ENCODE data around the gene SLC43A3.
"Not testable (repeated sequence)": the region's sequence is repeated elsewhere in the genome, so short reads cannot be mapped to it uniquely, and the experiment has no call there.

SLC43A3 gene

DNA sequence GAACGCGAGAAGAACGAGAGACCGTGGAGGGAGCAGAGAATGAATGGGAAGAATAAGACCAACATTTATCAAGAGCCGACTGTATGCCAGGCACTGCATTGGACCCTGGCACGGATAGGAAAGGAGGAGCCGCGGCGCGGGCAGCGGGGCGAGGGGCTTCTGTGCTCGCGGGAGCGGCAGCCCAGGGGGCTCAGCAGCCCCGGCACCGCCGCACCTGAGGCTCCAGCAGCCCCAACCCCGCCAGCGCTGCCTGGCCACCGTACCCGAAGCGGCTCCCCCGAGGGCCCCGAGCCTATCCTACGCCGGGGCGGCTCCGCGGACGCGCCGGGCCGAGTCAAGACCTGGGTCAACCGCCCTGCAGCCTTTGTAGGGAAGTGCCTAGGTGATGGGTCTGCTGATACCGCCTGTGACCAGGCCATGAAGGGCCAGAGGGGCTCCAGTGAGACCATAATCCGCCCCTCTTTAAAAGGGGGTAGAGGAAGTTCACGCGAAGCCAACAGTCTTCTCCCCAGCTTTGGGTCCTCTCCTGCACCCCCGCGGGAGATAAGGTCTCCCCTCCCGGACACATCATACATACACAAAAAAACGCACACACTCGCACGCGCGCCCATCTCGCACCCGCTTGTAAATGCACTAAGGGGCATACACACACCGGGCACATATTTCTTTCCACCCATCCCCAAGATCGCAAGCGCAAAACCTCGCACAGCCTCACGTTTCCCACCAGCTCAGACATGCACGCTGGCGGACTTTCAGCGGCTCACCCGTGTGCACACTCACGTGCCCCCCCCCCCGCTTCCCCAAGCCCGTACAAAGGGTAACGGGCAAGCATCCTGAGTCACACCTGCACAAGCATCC is 32.5 kb upstream of the SLC43A3 start:
- DNase-seq = no peak

DNA sequence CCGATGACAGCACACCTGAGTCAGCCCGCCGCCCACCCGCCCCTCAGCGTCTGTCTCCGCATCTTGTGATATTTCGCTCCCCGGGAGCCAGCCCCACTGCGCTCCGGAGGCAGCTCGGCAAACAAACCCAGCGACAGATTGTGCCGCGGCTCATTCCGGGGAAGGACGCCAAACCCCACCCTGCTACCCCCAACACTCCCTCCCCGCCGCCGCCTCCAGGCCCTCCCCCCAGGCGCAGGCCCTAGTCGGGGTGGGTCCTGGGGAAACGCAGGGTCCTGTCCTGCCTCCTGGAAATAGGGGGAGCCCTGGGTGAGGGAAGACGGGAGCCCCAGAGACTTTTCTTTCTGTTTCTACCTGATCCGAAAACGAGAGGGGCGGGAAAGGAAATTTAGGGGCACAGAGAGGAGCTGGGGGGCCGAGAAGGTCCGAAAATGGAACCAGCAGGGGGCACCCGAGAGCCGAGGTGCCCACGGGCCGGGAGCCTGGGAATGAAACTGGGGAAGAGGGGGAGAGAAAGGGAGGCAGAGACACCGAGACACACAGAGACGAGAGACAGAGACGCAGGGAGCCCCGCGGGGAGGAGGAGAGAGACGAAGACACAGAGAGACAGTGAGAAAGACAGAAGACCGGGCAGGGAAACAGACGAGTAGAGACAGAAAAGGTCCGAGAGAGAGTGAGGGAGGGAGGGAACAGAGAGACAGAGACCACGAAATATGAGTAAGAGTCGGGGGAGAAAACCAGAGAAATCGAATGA is 31.7 kb upstream of the SLC43A3 start:
- no peak for DNase-seq

DNA sequence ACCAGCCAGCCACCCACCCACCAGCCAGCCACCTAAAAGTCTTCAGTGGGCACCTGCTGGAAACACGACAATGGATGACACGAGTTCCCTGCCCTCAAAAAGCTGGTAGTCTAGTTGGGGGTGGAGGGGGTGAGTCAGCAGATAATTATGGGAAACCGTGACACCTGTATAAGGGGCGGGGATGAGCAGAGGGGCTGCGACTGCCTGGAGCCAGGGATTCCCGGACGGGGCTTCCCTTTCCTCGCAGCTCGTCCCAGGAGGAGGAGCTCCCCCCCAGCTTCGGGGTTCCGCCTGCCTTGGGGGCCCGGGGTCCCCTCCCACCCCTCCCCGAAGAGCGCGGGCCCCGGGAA is 31.1 kb upstream of the SLC43A3 start:
- DNase-seq = no peak

DNA sequence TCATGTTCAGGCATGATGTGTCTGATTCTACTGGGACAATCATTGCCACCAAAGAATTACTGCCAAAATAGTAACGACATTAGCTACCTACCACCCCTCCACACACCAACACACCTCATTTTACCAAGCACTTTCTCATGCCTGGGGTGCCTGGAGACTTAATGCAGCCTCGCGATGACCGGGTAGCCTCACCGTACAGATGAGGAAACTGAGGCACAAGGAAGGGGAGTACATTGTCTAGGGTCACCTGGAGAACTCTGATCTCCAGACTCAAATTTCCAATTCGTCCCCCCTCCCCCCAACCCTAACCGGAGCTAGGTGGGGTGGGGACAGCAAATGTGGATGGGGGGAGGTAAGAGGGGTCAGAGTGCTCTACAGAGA is 30.7 kb upstream of the SLC43A3 start:
- DNase-seq = no peak

DNA sequence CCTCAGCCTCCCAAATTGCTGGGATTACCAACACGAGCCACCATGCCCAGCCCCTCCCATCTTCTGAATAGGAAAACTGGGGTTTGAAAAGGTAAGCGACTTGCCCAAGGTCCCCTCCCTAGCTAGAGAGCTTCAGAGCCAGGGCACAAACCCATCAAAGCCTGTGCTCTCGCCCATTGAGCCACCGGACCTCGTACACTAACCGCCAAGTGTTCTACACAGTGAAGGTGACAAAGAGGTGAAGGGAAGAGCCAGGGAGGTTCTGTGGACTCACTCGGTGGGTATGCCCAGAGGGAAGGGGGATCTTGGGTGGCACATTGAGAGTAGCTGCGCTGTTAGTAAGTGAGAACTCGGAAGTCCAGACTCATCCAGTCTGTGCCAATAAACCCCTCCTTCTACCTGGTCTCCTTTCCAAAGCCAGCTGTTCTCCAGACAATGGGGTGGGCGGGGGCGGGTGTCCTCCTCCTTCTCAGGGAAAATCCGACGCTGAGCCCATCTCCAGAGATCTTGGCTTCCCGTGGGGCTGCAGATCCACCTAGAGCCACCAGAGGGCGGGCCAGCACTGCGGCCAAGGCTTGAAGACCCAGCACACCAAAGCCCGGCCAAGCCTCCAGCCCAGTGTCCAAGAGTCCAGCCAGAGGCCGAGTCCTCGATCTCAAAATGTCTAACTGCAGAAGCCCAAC is 30.2 kb upstream of the SLC43A3 start:
- DNase-seq = no peak

DNA sequence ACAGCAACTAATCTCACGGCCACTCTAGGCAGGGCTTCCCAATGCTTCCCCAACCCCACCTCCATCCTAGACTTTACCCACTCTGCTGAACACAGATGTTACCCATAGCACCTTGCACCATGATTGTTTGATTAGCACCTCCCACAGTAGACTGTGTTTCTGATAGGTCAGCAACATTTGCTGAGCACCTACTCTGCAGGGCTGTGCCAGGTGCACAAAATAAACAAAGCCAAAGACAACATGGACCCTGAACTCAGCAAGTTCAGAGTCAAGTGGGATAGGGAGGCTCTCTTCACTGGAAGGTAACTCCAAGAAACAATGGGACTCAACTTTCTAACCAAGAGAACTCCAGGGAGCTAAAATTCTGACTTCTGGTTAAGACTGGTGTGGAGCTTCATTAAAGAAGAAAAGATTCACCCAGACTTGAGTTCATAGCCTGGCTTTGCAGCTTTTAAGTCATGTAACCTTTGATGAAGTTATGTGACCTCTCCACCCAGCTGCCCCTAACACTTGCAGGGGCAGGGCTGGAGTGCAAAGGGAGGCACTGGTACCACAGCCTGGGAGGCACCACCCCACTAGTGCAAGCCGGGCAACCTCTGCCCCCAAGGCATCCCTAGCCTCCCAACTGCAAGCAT is 26.7 kb upstream of the SLC43A3 start:
- no peak for DNase-seq

DNA sequence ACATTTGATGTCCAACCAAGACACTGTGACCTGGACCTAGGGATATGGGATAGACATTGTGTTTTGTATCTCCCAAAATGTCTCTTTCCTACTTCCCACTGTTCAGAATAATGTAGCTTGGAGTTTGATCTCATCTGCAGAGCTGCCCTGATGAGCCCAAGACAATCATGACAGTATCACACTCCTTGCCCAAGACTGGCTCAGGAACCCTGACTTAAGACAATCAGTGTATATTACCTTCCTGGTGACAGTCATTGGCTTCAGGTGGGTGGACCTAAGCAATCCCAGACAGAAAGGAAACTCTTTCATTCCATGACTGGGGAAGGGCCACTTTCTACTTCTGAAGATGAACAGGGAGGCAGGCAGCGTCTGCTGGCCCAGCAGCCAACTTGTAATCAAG is 19.1 kb upstream of the SLC43A3 start:
- DNase-seq = no peak

DNA sequence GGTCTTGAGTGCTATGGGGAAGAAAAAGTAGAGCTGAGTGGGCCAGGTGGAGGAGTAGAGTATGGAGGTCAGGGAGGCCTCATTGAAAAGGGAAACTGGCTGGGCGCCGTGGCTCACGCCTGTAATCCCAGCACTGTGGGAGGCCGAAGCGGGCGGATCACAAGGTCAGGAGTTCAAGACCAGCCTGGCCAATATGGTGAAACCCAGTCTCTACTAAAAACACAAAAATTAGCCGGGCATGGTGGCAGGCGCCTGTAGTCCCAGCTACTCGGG is 18.1 kb upstream of the SLC43A3 start:
- DNase-seq = not testable (repeated sequence)

DNA sequence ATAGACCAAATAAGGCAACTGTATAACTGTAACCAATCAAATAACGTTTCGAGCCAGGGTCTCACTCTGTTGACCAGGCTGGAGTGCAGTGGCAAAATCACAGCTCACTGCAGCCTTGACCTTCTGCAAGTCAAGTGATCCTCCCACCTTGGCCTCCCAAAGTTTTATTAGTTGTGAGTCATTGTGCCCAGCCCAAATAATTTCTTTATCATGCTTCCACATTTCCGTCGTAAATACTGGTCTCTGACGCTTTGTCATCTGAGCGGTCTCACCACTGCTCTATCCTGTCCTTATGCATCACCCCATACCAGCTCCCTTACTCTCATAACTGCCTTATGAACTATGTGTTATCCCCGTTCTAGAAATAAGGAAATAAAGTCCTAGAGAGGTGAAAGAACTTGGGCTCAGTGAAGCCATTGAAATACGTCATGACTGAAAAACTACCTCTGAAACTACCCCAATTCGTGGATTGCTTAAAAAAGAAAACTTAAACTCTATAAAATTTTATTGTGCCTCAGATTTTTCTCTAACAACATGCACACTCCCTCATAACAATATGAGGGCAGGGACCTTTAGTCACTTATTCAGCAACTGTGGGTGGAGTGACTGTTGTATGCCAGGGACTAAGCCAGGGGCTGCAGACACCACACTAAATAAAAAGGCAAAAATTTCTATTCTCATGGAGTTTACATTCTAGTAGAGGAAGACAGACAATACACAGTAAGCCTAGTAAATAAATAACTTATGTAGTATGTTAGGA is 17.6 kb upstream of the SLC43A3 start:
- no peak for DNase-seq

DNA sequence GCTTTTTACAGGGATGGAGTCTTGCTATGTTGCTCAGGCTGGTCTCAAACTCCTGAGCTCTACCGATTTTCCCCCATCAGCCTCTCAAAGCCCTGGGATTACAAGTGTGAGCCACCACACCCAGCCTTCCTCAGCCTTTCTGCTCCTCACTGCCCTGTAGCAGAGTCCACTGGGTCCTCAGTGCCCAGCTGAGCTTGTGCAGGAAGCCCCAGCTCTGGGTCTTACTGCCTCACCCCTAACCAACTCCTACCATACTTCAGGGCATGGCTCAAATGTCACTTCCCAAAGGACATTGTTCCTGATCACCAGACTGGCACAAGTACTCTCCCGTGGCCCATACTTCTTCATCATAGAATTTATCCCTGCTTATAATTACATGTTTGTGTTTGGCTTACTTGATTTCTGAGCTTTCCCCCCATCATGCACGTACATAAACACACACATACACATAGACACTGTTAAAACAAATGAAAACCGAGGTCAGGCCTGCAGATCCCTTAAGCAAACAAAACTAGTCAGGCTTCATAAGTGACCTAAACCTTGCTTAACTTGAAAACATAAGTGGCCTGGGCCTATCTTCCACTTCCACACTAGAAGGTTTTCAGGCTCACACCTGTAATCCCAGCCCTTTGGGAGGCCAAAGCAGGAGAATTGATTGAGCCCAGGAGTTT is 14.0 kb upstream of the SLC43A3 start:
- no peak for DNase-seq

DNA sequence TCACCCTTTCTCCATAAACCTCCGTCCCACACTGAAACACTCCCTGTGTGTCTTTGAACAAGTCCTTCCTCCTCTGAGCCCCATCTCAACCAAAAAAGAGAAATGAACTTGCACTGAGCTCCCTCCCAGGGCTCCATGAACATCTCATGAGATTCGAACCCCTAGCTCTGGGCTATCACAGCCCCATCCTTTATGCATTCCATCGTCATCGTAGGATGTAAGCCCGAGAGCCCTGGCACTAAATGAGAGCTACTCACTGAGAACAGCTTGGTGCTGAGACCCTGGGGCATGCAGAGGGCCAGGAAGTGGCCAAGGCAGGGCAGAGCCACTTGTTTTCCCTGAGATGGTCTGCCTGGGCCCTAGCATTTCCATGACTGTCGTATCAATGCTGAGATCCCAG is 12.9 kb upstream of the SLC43A3 start:
- no peak for DNase-seq

DNA sequence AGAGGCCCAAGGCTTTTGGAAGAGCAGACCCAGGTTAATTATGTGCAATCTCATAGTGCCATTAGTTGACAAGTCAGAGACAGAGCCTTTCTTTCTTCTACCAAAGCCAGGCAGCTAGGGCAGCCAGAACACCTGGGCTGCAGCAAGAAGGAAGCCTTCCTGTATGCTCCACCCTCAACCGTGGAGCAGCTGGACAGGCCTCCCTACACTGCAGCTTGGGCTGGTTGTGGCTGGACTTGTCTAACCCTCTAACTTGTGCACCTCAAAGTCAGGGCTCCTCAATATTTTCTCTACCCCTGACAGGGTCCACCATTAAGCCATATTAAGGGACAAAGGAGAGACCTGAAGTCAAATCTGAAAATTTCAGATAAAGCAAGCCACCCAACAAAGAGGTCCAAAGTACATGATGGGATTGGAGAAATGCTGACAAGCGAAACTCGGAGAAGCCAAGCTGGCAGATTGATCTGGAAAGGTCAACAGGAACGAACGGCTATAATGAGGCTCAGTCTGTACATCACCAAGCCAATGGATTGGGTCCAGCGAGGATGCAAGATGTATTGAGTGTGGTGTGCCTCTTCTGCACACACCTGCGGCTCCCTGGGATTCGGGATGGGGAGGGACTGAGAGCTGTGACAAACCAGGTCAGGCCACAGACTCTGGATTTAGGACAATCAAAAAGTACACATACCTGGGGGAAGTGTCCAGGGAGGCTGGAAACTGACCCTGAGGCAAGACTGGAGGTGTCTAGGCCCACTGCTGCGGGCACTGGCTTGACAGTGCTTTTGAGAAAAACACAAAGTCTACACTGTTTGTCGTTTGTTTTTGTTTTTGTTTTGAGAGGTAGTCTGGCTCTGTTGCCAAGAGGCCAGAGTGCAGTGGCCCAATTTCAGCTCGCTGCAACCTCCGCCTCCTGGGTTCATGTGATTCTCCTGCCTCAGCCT is 11.7 kb upstream of the SLC43A3 start:
- DNase-seq = no peak

DNA sequence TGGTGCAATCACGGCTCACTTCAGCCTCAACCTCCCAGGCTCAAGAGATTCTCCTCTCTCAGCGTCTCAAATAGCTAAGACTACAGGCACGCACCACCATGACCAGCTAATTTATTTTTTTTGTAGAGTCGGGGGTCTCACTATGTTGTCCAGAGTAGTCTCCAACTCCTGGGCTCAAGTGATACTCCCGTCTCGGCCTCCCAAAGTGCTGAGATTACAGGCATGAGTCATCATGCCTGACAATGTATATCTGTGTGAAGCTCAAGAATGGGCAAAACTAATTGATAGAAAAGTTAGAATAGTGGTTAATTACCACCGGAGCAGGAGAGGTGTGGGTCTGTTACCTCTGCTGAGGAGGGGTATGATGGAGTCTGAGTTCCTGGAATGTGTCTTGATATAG is 9.1 kb upstream of the SLC43A3 start:
- DNase-seq = no peak

DNA sequence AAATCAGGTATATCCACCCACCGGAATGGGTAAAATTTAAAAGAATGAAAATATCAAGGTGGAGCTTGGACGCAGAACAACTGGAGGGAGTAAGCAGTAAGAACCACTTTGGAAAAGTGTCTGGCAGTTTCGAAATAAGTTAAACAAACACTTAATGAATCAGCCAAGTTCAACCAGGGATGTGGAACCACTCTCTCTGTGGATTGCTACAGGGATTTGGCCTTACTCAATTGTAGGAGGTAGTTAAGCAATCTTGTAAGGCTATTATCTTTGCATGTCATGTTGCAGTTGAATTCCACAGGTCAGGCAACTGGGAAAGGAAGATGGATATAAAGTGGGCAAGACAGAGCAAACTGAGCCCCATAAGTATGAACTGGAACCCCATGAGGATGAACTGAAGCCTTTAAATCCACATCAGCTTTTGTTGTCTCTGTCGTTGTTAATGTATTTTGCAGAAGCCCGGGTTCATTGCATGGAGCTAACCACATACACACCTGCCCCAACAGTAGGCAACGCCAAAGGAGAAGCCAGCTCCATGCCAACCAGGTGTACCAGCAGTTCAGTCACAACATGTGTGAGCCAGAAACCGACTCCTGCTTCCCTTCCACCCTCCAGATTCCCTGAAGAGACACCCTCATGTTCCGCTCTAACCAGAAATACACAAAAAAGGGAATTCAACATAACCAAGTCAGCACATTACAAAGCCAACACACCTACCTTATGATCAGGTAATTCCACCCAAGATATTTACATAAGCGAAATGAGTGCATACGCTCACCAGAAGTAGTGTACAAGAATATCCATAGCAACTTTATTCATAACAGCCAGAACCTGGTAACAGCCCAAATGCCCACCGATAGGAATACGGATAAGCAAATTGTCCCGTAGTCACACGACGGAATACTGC is 8.0 kb upstream of the SLC43A3 start:
- peak; percentile 53 for DNase-seq

DNA sequence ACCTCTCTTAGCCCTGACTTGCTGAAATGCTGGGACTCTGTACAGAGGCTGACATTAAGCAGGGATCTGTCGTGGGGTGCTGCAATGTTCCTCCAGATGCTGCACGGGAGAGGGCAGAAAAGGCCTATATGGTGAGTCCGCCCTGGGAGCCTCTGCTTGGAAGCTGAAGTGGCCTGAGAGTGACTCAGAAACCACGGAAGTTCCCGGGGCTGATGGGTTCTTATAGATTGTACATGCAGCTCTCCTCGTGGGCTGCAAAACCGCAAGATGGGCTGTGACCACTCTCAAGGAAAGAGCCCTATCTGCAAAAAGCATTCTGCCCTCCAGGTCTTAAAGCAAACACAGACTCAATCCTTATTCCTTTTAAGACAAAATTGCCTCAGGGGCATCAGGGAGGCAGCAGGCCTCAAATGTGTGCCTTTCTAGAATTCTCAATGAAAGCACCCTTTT is 5.8 kb upstream of the SLC43A3 start:
- peak; percentile 79 for DNase-seq

DNA sequence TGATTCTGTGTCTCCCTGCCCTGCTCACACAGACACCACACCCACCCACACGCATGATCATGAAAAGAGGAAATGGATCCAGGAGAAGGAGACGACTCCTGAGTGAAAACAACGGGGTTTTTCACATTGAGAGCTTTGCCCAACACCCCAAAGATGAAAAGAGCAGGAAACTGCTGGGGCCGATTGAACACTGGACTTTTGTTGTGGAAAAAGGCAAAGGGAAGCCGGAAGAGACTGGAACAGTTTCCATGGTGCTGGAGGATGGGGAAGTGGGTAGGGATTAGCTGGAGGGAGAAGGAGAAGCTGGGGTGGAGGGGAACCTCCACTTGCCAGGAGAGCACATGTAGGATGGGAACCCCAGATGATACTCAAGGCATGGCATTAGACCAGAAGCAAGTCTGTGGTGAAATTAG is 5.2 kb upstream of the SLC43A3 start:
- DNase-seq = peak; percentile 28

DNA sequence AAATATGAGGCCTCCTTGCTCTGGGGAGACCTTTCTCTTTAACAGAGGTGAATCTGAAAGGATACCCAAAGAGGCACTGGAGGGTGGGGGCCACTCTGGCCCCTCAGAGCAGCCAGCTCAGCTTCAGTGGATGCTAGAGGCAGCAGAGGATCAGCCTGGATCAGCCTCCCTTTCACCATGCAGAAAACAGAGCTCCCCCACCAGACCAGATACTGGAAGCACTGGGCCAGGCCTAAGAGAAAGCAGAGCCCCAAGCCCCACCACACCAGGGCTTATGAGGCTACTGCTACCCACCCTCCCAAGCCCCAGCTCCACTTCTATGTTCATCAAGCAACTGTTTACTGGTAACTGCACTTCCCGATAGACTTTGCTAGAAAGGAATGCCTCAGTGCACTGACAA is 4.0 kb upstream of the SLC43A3 start:
- no peak for DNase-seq

DNA sequence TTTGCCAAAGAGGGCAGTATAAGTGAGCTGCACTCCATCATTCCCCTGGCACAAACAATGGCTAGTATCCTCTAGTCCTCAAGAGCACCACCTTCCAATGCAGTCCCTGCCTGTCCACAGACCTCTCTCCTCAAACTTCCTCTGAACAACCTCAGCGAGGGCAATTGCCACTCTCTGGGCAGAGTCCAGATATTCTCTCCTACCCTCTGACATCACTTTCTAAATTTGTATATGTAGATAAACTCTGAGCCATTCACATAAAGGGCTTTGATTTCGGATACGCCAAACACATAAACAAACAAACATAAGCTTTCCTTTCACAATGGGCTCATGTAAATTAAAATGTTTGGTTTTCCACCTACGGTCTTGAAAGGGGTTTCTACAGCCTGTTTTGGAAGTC is 3.0 kb upstream of the SLC43A3 start:
- DNase-seq = no peak

DNA sequence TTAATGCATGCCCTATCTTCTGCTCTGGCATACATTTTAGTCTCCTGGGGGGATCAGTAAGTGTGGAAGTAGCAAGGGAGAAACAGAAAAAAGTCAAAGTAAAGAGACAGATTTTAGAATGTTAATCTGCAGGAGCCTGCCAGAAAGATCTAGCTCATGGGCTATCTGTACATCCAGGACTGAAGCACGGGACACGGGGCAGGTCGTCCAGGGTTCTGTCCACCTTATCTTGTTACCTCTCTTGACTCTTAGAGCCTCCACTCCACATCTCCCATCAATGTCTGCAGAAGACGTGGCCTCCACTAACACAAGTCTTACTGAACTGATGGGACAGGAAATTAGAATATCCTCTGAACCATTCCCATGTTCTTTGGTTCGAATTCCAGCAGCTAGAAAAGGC is 1.7 kb upstream of the SLC43A3 start:
- DNase-seq = no peak

DNA sequence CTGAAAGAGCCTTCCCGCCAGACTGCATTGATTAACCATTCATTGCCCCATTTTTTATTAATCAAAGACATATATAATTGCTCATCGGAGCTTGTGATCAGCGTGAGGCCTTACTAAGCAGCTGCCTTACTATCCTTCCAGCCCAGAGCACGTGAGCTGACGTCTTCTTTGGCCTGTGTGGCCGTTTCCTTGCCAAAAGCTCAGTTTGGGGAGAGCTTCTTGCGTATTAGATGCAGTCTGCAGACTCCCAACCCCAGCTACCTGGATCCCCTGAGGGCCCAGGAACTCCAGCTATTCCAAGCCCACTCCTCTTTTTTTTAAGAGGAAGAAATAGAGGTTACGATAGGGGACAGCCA is 784 bp upstream of the SLC43A3 start:
- no peak for DNase-seq
